T-helper 17 cell (primary cell): ENCODE results near the gene ST3GAL3. TPM values are rescaled to one million over a fixed set of nuclear protein-coding genes. Genes with fewer than 3 reads are reported as not detected.

Experiments
- ATAC-seq: fragments of 150-1000 bp; cut with Tn5 transposase; 2 replicates; pipeline ENCODE4 v1.10.0; 2021; ENCODE audit warnings: mild to moderate bottlenecking, moderate library complexity
- DNase-seq, 3 donors: peaks; one replicate each; pipeline versions ENCODE4 v3.0.0 to v3.0.0-alpha.2; 2020 to 2021
- H3K9me3 ChIP-seq: one replicate; pipeline ENCODE4 v1.7.0; 2013; ENCODE audit warnings: low read length, mild to moderate bottlenecking; ENCODE audit not compliant: control insufficient read depth, poor library complexity, severe bottlenecking
- H3K27ac Mint-ChIP-seq: one replicate; pipeline ENCODE4 v1.8.0; 2022; ENCODE audit warnings: mild to moderate bottlenecking, moderate library complexity, mixed read lengths
- H3K27me3 Mint-ChIP-seq: one replicate; pipeline ENCODE4 v1.8.0; 2022; ENCODE audit warnings: mixed read lengths
- H3K36me3 Mint-ChIP-seq: one replicate; pipeline ENCODE4 v1.8.0; 2022; ENCODE audit warnings: low read depth, mixed read lengths
- H3K4me1 Mint-ChIP-seq: one replicate; pipeline ENCODE4 v1.8.0; 2022; ENCODE audit warnings: mild to moderate bottlenecking, mixed read lengths
- H3K4me3 Mint-ChIP-seq: one replicate; pipeline ENCODE4 v1.8.0; 2022; ENCODE audit warnings: mild to moderate bottlenecking, moderate library complexity, mixed read lengths
- total RNA-seq, 4 donors: library from RNA in 2 of 4; stranded (reverse) in 2 of 4; gene quantifications; one replicate each; pipeline ENCODE4 v1.2.3 and lab custom pipeline; 2022 to 2026

The ST3GAL3 gene
- total RNA-seq, 2 donors from 2014 or later = 19.8 to 24.9 TPM

GRCh38 chr1:43912607-43913006 lies 205.3 kb downstream of the ST3GAL3 start:
- Mint-ChIP-seq H3K27ac (no peak overlapping the region), H3K27me3 (no peaks in the 10 kb centered on the region), H3K4me3 (no peak overlapping the region), H3K4me1 (peaks cover 8% of the 10 kb centered on the region), H3K36me3 (peaks cover 12% of the 10 kb centered on the region)
- no peaks in the 10 kb centered on the region for H3K9me3 ChIP-seq
- ATAC-seq (no peak), DNase-seq (no peak)

- peaks cover 7% of the 10 kb centered on the region for H3K4me1 Mint-ChIP-seq
- no peak overlapping the region for H3K27ac Mint-ChIP-seq
- H3K36me3 Mint-ChIP-seq = peaks cover 9% of the 10 kb centered on the region
- H3K27me3 Mint-ChIP-seq = no peaks in the 10 kb centered on the region
- no peak overlapping the region for H3K4me3 Mint-ChIP-seq
- no peak for DNase-seq
- no peaks in the 10 kb centered on the region for H3K9me3 ChIP-seq
- ATAC-seq = no peak
These were observed 205.7 kb downstream of the ST3GAL3 start for GRCh38 chr1:43913051-43913501.

- Mint-ChIP-seq H3K27me3 (no peaks in the 10 kb centered on the region), H3K4me3 (no peak overlapping the region), H3K36me3 (peaks cover 7% of the 10 kb centered on the region), H3K27ac (no peak overlapping the region), H3K4me1 (peaks cover 6% of the 10 kb centered on the region)
- no peaks in the 10 kb centered on the region for H3K9me3 ChIP-seq
- no peak for ATAC-seq
- no peak for DNase-seq
These were observed 206.5 kb downstream of the ST3GAL3 start for GRCh38 chr1:43913666-43914360.

- H3K9me3 ChIP-seq = no peaks in the 10 kb centered on the region
- ATAC-seq (no peak), DNase-seq (no peak)
- Mint-ChIP-seq H3K4me1 (peaks cover 12% of the 10 kb centered on the region), H3K27ac (no peak overlapping the region), H3K27me3 (no peaks in the 10 kb centered on the region), H3K4me3 (no peak overlapping the region), H3K36me3 (peaks cover 7% of the 10 kb centered on the region)
These were observed 207.5 kb downstream of the ST3GAL3 start for GRCh38 chr1:43914576-43915525.

- ATAC-seq = no peak
These were observed 212.6 kb downstream of the ST3GAL3 start for GRCh38 chr1:43919906-43920305.

GRCh38 chr1:43921022-43921421 lies 213.7 kb downstream of the ST3GAL3 start:
- H3K36me3 Mint-ChIP-seq = peaks cover 17% of the 10 kb centered on the region
- no peak overlapping the region for H3K4me3 Mint-ChIP-seq
- ATAC-seq (no peak), DNase-seq (no peak)
- peaks cover 18% of the 10 kb centered on the region for H3K4me1 Mint-ChIP-seq
- H3K9me3 ChIP-seq = no peaks in the 10 kb centered on the region
- H3K27ac Mint-ChIP-seq = no peak overlapping the region
- no peaks in the 10 kb centered on the region for H3K27me3 Mint-ChIP-seq

More at GRCh38 chr1:43919906-43920305, 212.6 kb downstream of the ST3GAL3 start:
- no peaks in the 10 kb centered on the region for H3K27me3 Mint-ChIP-seq
- H3K4me1 Mint-ChIP-seq = peaks cover 16% of the 10 kb centered on the region
- no peak overlapping the region for H3K27ac Mint-ChIP-seq
- peaks cover 12% of the 10 kb centered on the region for H3K36me3 Mint-ChIP-seq
- no peak for DNase-seq
- H3K4me3 Mint-ChIP-seq = no peak overlapping the region
- H3K9me3 ChIP-seq = no peaks in the 10 kb centered on the region

- H3K27ac Mint-ChIP-seq = no peak overlapping the region
- DNase-seq (no peak), ATAC-seq (no peak)
These were observed 217.2 kb downstream of the ST3GAL3 start for GRCh38 chr1:43924516-43924915.

GRCh38 chr1:43925846-43926245 lies 218.5 kb downstream of the ST3GAL3 start:
- H3K4me3 Mint-ChIP-seq = no peak overlapping the region
- no peak overlapping the region for H3K27ac Mint-ChIP-seq
- no peaks in the 10 kb centered on the region for H3K9me3 ChIP-seq
- peaks cover 13% of the 10 kb centered on the region for H3K4me1 Mint-ChIP-seq
- no peak for DNase-seq
- no peak for ATAC-seq
- peaks cover 15% of the 10 kb centered on the region for H3K36me3 Mint-ChIP-seq
- H3K27me3 Mint-ChIP-seq = no peaks in the 10 kb centered on the region

More at GRCh38 chr1:43924516-43924915, 217.2 kb downstream of the ST3GAL3 start:
- H3K4me1 Mint-ChIP-seq = peaks cover 14% of the 10 kb centered on the region
- H3K4me3 Mint-ChIP-seq = no peak overlapping the region
- no peaks in the 10 kb centered on the region for H3K27me3 Mint-ChIP-seq
- H3K36me3 Mint-ChIP-seq = peaks cover 15% of the 10 kb centered on the region
- H3K9me3 ChIP-seq = no peaks in the 10 kb centered on the region

- peaks cover 12% of the 10 kb centered on the region for H3K36me3 Mint-ChIP-seq
- no peaks in the 10 kb centered on the region for H3K9me3 ChIP-seq
- ATAC-seq (peak; percentile 29), DNase-seq (no peak)
- peaks cover 32% of the 10 kb centered on the region for H3K27me3 Mint-ChIP-seq
- no peak overlapping the region for H3K4me3 Mint-ChIP-seq
- H3K27ac Mint-ChIP-seq = no peak overlapping the region
- peaks cover 14% of the 10 kb centered on the region for H3K4me1 Mint-ChIP-seq
These were observed 223.0 kb downstream of the ST3GAL3 start for GRCh38 chr1:43930168-43930948.

GRCh38 chr1:43930949-43931275 lies 223.6 kb downstream of the ST3GAL3 start:
- ATAC-seq (no peak), DNase-seq (no peak)
- no peaks in the 10 kb centered on the region for H3K9me3 ChIP-seq
- Mint-ChIP-seq H3K27me3 (peaks cover 37% of the 10 kb centered on the region), H3K4me1 (peaks cover 11% of the 10 kb centered on the region), H3K36me3 (peaks cover 8% of the 10 kb centered on the region), H3K4me3 (no peak overlapping the region), H3K27ac (no peak overlapping the region)

- Mint-ChIP-seq H3K27me3 (peaks cover 41% of the 10 kb centered on the region), H3K36me3 (peaks cover 7% of the 10 kb centered on the region), H3K27ac (peak overlapping the region; percentile 49), H3K4me3 (peak overlapping the region; percentile 47), H3K4me1 (peaks cover 11% of the 10 kb centered on the region)
- DNase-seq (no peak), ATAC-seq (no peak)
- H3K9me3 ChIP-seq = no peaks in the 10 kb centered on the region
These were observed 224.7 kb downstream of the ST3GAL3 start for GRCh38 chr1:43931711-43932660.

- Mint-ChIP-seq H3K4me3 (peak overlapping the region; percentile 47), H3K36me3 (peaks cover 7% of the 10 kb centered on the region), H3K27me3 (peaks cover 41% of the 10 kb centered on the region), H3K4me1 (peaks cover 11% of the 10 kb centered on the region), H3K27ac (peak overlapping the region; percentile 49)
- ATAC-seq = no peak
- no peaks in the 10 kb centered on the region for H3K9me3 ChIP-seq
- no peak for DNase-seq
These were observed 225.6 kb downstream of the ST3GAL3 start for GRCh38 chr1:43932786-43933385.
